ENCODE results near the gene P4HA1.

P4HA1 gene

GRCh38 chr10:73079779-73080541 lies 16.7 kb downstream of the P4HA1 start:
- Mint-ChIP-seq H3K4me1 (peaks cover 30% of the 10 kb centered on the region), H3K27ac (peak overlapping the region; percentile 14 to 59 (median 40)), H3K36me3 (ENCODE audit: low read depth) (no peaks in the 10 kb centered on the region), H3K9me3 (no peaks in the 10 kb centered on the region), H3K4me3 (no peak overlapping the region), H3K27me3 (ENCODE audit: low read depth) (no peaks in the 10 kb centered on the region)
- no peak for TF ChIP-seq CTCF (IDR thresholded peaks at IDR 0.05; ENCODE audit: unreplicated experiment in 3 of 3)

GRCh38 chr10:73076360-73077183 lies 20.1 kb downstream of the P4HA1 start:
- Mint-ChIP-seq H3K4me3 (peak overlapping the region in 2 of 3 experiments; percentile 9 to 27), H3K4me1 (peaks cover 13% of the 10 kb centered on the region), H3K36me3 (ENCODE audit: low read depth) (peaks cover 19% of the 10 kb centered on the region), H3K27ac (peak overlapping the region; percentile 81 to 93 (median 91)), H3K27me3 (ENCODE audit: low read depth) (no peaks in the 10 kb centered on the region), H3K9me3 (no peaks in the 10 kb centered on the region)
- TF ChIP-seq CTCF (IDR thresholded peaks at IDR 0.05; ENCODE audit: unreplicated experiment in 3 of 3) = no peak

DNA sequence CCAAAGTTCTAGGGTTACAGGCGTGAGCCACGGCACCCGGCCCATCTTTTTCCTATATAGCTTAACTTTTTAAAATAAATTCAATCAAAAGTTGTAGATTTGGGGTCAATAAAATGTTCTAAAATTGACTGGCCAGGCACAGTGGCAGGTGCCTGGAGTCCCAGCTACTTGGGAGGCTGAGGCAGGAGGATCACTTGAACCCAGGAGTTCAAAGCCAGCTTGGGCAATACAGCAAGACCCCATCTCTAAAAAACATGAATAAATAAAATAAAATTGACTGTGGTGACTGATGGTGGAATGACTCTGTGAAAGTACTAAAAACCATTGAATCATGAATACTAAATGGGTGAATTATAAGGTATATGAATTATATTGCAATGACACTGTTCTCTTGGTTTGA lies 20.8 kb downstream of the P4HA1 start:
- no peaks in the 10 kb centered on the region for H3K9me3 Mint-ChIP-seq
- peak overlapping the region in 2 of 3 experiments; percentile 91 to 93 for H3K27ac Mint-ChIP-seq
- H3K4me1 Mint-ChIP-seq = peaks cover 13% of the 10 kb centered on the region
- TF ChIP-seq CTCF (IDR thresholded peaks at IDR 0.05; ENCODE audit: unreplicated experiment in 3 of 3) = no peak
- H3K4me3 Mint-ChIP-seq = no peak overlapping the region
- H3K36me3 Mint-ChIP-seq (ENCODE audit: low read depth) = peaks cover 27% of the 10 kb centered on the region
- H3K27me3 Mint-ChIP-seq (ENCODE audit: low read depth) = no peaks in the 10 kb centered on the region

DNA sequence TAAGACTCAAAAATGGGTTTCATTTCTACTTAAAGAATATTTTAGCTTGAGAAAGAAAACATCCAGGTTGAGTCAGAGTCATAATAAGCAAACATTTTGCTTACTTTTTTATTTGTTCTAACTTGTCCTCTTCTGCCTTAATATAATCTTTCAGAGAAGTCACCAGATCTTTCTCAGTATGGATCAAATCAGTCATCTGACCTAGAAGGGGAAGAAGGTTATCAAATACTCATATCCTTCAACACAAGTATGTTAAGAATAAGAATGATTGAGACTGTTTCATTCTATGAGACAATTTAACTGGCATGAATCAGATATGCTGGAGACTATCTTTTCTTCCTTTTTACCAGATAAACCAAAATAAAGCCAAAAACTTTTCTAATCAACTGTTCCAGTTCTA lies 23.0 kb downstream of the P4HA1 start:
- H3K27me3 Mint-ChIP-seq (ENCODE audit: low read depth) = no peaks in the 10 kb centered on the region
- TF ChIP-seq CTCF (IDR thresholded peaks at IDR 0.05; ENCODE audit: unreplicated experiment in 3 of 3) = no peak
- peaks cover 39% of the 10 kb centered on the region for H3K36me3 Mint-ChIP-seq (ENCODE audit: low read depth)
- H3K4me1 Mint-ChIP-seq = peaks cover 8% of the 10 kb centered on the region
- no peak overlapping the region for H3K4me3 Mint-ChIP-seq
- no peak overlapping the region for H3K27ac Mint-ChIP-seq
- H3K9me3 Mint-ChIP-seq = no peaks in the 10 kb centered on the region

GRCh38 chr10:73065441-73065840 lies 31.2 kb downstream of the P4HA1 start:
- no peaks in the 10 kb centered on the region for H3K4me1 Mint-ChIP-seq
- no peak overlapping the region for H3K27ac Mint-ChIP-seq
- TF ChIP-seq CTCF (IDR thresholded peaks at IDR 0.05; ENCODE audit: unreplicated experiment in 3 of 3) = no peak
- H3K9me3 Mint-ChIP-seq = no peaks in the 10 kb centered on the region
- H3K36me3 Mint-ChIP-seq (ENCODE audit: low read depth) = peaks cover 53% of the 10 kb centered on the region
- no peaks in the 10 kb centered on the region for H3K27me3 Mint-ChIP-seq (ENCODE audit: low read depth)
- no peak overlapping the region for H3K4me3 Mint-ChIP-seq
